HL-60/S4 treated with phorbol 12-myristate 13-acetate at 8.2 ng/mL for 4 days and 3 days (cell line): ENCODE data around the gene TRAPPC2.
"Not testable (repeated sequence)": the region's sequence is repeated elsewhere in the genome, so short reads cannot be mapped to it uniquely, and the experiment has no call there.

ENCODE experiments used
- in situ Hi-C: fragments of 300-500 bp; cut with MboI; formaldehyde crosslinking; loops from 2 replicates; pipeline ENCODE4 v1.15.0; 2022; ENCODE audit warnings: low sequenced_read_pairs

Gene TRAPPC2

GRCh38 chrX:13699183-13699826 is 35.1 kb downstream of the TRAPPC2 start:
- in situ Hi-C loops = no loop called here

GRCh38 chrX:13698432-13698831 is 36.0 kb downstream of the TRAPPC2 start:
- in situ Hi-C loops = no loop called here

GRCh38 chrX:13697976-13698375 is 36.4 kb downstream of the TRAPPC2 start:
- in situ Hi-C loops = no loop called here

- in situ Hi-C loops = no loop called here
These were observed 37.0 kb downstream of the TRAPPC2 start for GRCh38 chrX:13697455-13697854.

- in situ Hi-C loops = no loop called here
These were observed 38.8 kb downstream of the TRAPPC2 start for GRCh38 chrX:13695601-13696115.

GRCh38 chrX:13694983-13695382 is 39.4 kb downstream of the TRAPPC2 start:
- in situ Hi-C loops = no loop called here

GRCh38 chrX:13694359-13694758 is 40.1 kb downstream of the TRAPPC2 start:
- in situ Hi-C loops = no loop called here

- in situ Hi-C loops = no loop called here
These were observed 41.0 kb downstream of the TRAPPC2 start for GRCh38 chrX:13693341-13693961.

- in situ Hi-C loops = no loop called here
These were observed 41.6 kb downstream of the TRAPPC2 start for GRCh38 chrX:13692771-13693231.

GRCh38 chrX:13691841-13692371 is 42.5 kb downstream of the TRAPPC2 start:
- in situ Hi-C loops = no loop called here

- in situ Hi-C loops = no loop called here
These were observed 43.6 kb downstream of the TRAPPC2 start for GRCh38 chrX:13690836-13691235.

GRCh38 chrX:13689741-13690211 is 44.6 kb downstream of the TRAPPC2 start:
- in situ Hi-C loops = no loop called here

GRCh38 chrX:13688958-13689740 is 45.3 kb downstream of the TRAPPC2 start, which contains the start of gene RAB9A:
Gene RAB9A (plus strand): TSS chrX:13689128. CDS start chrX:13708747, 19,619 bp downstream.
- in situ Hi-C loops = no loop called here

- in situ Hi-C loops = no loop called here
These were observed 45.9 kb downstream of the TRAPPC2 start for GRCh38 chrX:13688384-13688957.

GRCh38 chrX:13687203-13687602 is 47.2 kb downstream of the TRAPPC2 start:
- in situ Hi-C loops = no loop called here

- in situ Hi-C loops = no loop called here
These were observed 49.2 kb downstream of the TRAPPC2 start for GRCh38 chrX:13685126-13685763.

GRCh38 chrX:13684361-13684760 is 50.1 kb downstream of the TRAPPC2 start:
- in situ Hi-C loops = no loop called here

- in situ Hi-C loops = no loop called here
These were observed 52.8 kb downstream of the TRAPPC2 start for GRCh38 chrX:13681595-13681994.

- in situ Hi-C loops = not testable (repeated sequence)
These were observed 54.7 kb downstream of the TRAPPC2 start for GRCh38 chrX:13679700-13680099.

- in situ Hi-C loops = no loop called here
These were observed 57.5 kb downstream of the TRAPPC2 start for GRCh38 chrX:13676885-13677284.
